ENCODE measurements around the gene FOXI1.

FOXI1 gene

GRCh38 chr5:170143710-170144109 lies 38.0 kb downstream of the FOXI1 start:
- TF ChIP-seq FOXP2 (optimal IDR thresholded peaks at IDR 0.05; ENCODE audit: borderline replicate concordance, extremely low read depth, extremely low read length, insufficient read depth): no peak
- no peak for TF ChIP-seq TAF1 (IDR thresholded peaks at IDR 0.05; ENCODE audit: borderline replicate concordance, insufficient read depth, low read length)
- TF ChIP-seq REST (IDR thresholded peaks at IDR 0.05; ENCODE audit: insufficient read depth in 1 of 2, low read depth in 2 of 2, low read length in 2 of 2): no peak
- TF ChIP-seq POLR2AphosphoS5 (IDR thresholded peaks at IDR 0.05; ENCODE audit: low read depth, low read length): no peak
- TF ChIP-seq SIN3A (IDR thresholded peaks at IDR 0.05; ENCODE audit: borderline replicate concordance, insufficient read depth, low read length): no peak

GRCh38 chr5:170144286-170145023 lies 38.8 kb downstream of the FOXI1 start:
- TF ChIP-seq TAF1 (IDR thresholded peaks at IDR 0.05; ENCODE audit: borderline replicate concordance, insufficient read depth, low read length) (no peak), FOXP2 (optimal IDR thresholded peaks at IDR 0.05; ENCODE audit: borderline replicate concordance, extremely low read depth, extremely low read length, insufficient read depth) (no peak), SIN3A (IDR thresholded peaks at IDR 0.05; ENCODE audit: borderline replicate concordance, insufficient read depth, low read length) (no peak), REST (IDR thresholded peaks at IDR 0.05; ENCODE audit: insufficient read depth in 1 of 2, low read depth in 2 of 2, low read length in 2 of 2) (no peak), POLR2AphosphoS5 (IDR thresholded peaks at IDR 0.05; ENCODE audit: low read depth, low read length) (no peak)

- TF ChIP-seq TAF1 (IDR thresholded peaks at IDR 0.05; ENCODE audit: borderline replicate concordance, insufficient read depth, low read length) (no peak), POLR2AphosphoS5 (IDR thresholded peaks at IDR 0.05; ENCODE audit: low read depth, low read length) (no peak), REST (IDR thresholded peaks at IDR 0.05; ENCODE audit: insufficient read depth in 1 of 2, low read depth in 2 of 2, low read length in 2 of 2) (no peak), SIN3A (IDR thresholded peaks at IDR 0.05; ENCODE audit: borderline replicate concordance, insufficient read depth, low read length) (no peak), FOXP2 (optimal IDR thresholded peaks at IDR 0.05; ENCODE audit: borderline replicate concordance, extremely low read depth, extremely low read length, insufficient read depth) (no peak)
Measured at GRCh38 chr5:170145462-170145861, 39.8 kb downstream of the FOXI1 start.

GRCh38 chr5:170147051-170147752 lies 41.5 kb downstream of the FOXI1 start:
- TF ChIP-seq SIN3A (IDR thresholded peaks at IDR 0.05; ENCODE audit: borderline replicate concordance, insufficient read depth, low read length): no peak

GRCh38 chr5:170147753-170148264 lies 42.1 kb downstream of the FOXI1 start:
- TF ChIP-seq POLR2AphosphoS5 (IDR thresholded peaks at IDR 0.05; ENCODE audit: low read depth, low read length): no peak
- no peak for TF ChIP-seq TAF1 (IDR thresholded peaks at IDR 0.05; ENCODE audit: borderline replicate concordance, insufficient read depth, low read length)
- no peak for TF ChIP-seq SIN3A (IDR thresholded peaks at IDR 0.05; ENCODE audit: borderline replicate concordance, insufficient read depth, low read length)
- no peak for TF ChIP-seq REST (IDR thresholded peaks at IDR 0.05; ENCODE audit: insufficient read depth in 1 of 2, low read depth in 2 of 2, low read length in 2 of 2)
